HEK293 (cell line): ENCODE data around the gene ADAMTSL3.

ENCODE experiments used
- BCL11B ChIP-seq: fragments of 450-650 bp; formaldehyde crosslinking; IDR thresholded peaks from 2 replicates; pipeline ENCODE4 v1.5.1; 2016; ENCODE audit warnings: low read depth, missing biosample characterization, missing genetic modification characterization
- KLF10 ChIP-seq: fragments of 450-650 bp; IDR thresholded peaks from 2 replicates; pipeline ENCODE4 v1.5.1; 2018; ENCODE audit warnings: missing biosample characterization, mild to moderate bottlenecking, missing genetic modification characterization
- PRDM1 ChIP-seq: fragments of 450-650 bp; formaldehyde crosslinking; IDR thresholded peaks from 2 replicates; pipeline ENCODE4; 2016; ENCODE audit warnings: missing biosample characterization, missing genetic modification characterization
- SCRT1 ChIP-seq: fragments of 450-650 bp; formaldehyde crosslinking; IDR thresholded peaks from 2 replicates; pipeline ENCODE4 v1.5.1; 2016; ENCODE audit warnings: missing biosample characterization, missing genetic modification characterization, borderline replicate concordance
- SP2 ChIP-seq: fragments of 450-650 bp; formaldehyde crosslinking; IDR thresholded peaks from 2 replicates; pipeline ENCODE4 v1.5.1; 2016; ENCODE audit warnings: missing biosample characterization, missing genetic modification characterization
- TCF7L2 ChIP-seq: IDR thresholded peaks from 2 replicates; pipeline ENCODE4 v1.6.1; 2011; ENCODE audit warnings: low read depth, mild to moderate bottlenecking, inconsistent platforms, low read length, moderate library complexity, borderline replicate concordance
- ZBTB17 ChIP-seq: fragments of 450-650 bp; formaldehyde crosslinking; IDR thresholded peaks from 2 replicates; pipeline ENCODE4 v1.5.1; 2016; ENCODE audit warnings: missing biosample characterization, missing genetic modification characterization
- ZBTB7A ChIP-seq: fragments of 450-650 bp; formaldehyde crosslinking; IDR thresholded peaks from 2 replicates; pipeline ENCODE4 v1.5.1; 2016; ENCODE audit warnings: low read depth, missing biosample characterization, missing genetic modification characterization
- ZEB2 ChIP-seq: fragments of 450-650 bp; formaldehyde crosslinking; IDR thresholded peaks from 2 replicates; pipeline ENCODE4 v1.5.1; 2016; ENCODE audit warnings: missing biosample characterization, missing genetic modification characterization
- ZFP41 ChIP-seq: fragments of 450-650 bp; formaldehyde crosslinking; IDR thresholded peaks from 2 replicates; pipeline ENCODE4 v1.5.1; 2016; ENCODE audit warnings: missing biosample characterization, missing genetic modification characterization, borderline replicate concordance
- ZNF133 ChIP-seq: fragments of 450-650 bp; formaldehyde crosslinking; IDR thresholded peaks from 2 replicates; pipeline ENCODE4 v1.5.1; 2016; ENCODE audit warnings: missing biosample characterization, missing genetic modification characterization
- ZNF169 ChIP-seq: fragments of 450-650 bp; formaldehyde crosslinking; IDR thresholded peaks from 2 replicates; pipeline ENCODE4 v1.5.1; 2016; ENCODE audit warnings: missing biosample characterization, missing genetic modification characterization
- ZNF211 ChIP-seq: fragments of 450-650 bp; formaldehyde crosslinking; IDR thresholded peaks from 2 replicates; pipeline ENCODE4 v1.5.1; 2016; ENCODE audit warnings: low read depth, missing biosample characterization, missing genetic modification characterization
- ZNF214 ChIP-seq: fragments of 450-650 bp; formaldehyde crosslinking; IDR thresholded peaks from 2 replicates; pipeline ENCODE4 v1.5.1; 2017; ENCODE audit warnings: missing biosample characterization, mild to moderate bottlenecking, missing genetic modification characterization, borderline replicate concordance
- ZNF341 ChIP-seq: fragments of 450-650 bp; formaldehyde crosslinking; IDR thresholded peaks from 2 replicates; pipeline ENCODE4; 2016; ENCODE audit warnings: low read depth, missing biosample characterization, missing genetic modification characterization
- ZNF416 ChIP-seq: fragments of 450-650 bp; formaldehyde crosslinking; IDR thresholded peaks from 2 replicates; pipeline ENCODE4 v1.5.1; 2016; ENCODE audit warnings: missing biosample characterization, missing genetic modification characterization
- ZNF433 ChIP-seq: fragments of 450-650 bp; formaldehyde crosslinking; IDR thresholded peaks from 2 replicates; pipeline ENCODE4 v1.5.1; 2016; ENCODE audit warnings: missing biosample characterization, missing genetic modification characterization, low read depth
- ZNF473 ChIP-seq: fragments of 450-650 bp; formaldehyde crosslinking; IDR thresholded peaks from 2 replicates; pipeline ENCODE4 v1.5.1; 2017; ENCODE audit warnings: missing biosample characterization, missing genetic modification characterization
- ZNF555 ChIP-seq: fragments of 450-650 bp; formaldehyde crosslinking; conservative IDR thresholded peaks from 2 replicates; pipeline ENCODE4 v1.5.1; 2017; ENCODE audit warnings: missing biosample characterization, mild to moderate bottlenecking, missing genetic modification characterization, inconsistent platforms
- ZNF560 ChIP-seq: fragments of 450-650 bp; formaldehyde crosslinking; IDR thresholded peaks from 2 replicates; pipeline ENCODE4 v1.5.1; 2017; ENCODE audit warnings: missing biosample characterization, missing genetic modification characterization, borderline replicate concordance
- ZNF621 ChIP-seq: fragments of 450-650 bp; formaldehyde crosslinking; IDR thresholded peaks from 2 replicates; pipeline ENCODE4 v1.5.1; 2017; ENCODE audit warnings: missing biosample characterization, missing genetic modification characterization
- ZNF629 ChIP-seq: fragments of 450-650 bp; formaldehyde crosslinking; IDR thresholded peaks from 2 replicates; pipeline ENCODE4 v1.5.1; 2017; ENCODE audit warnings: missing biosample characterization, missing genetic modification characterization
- ZNF658 ChIP-seq: fragments of 450-650 bp; formaldehyde crosslinking; IDR thresholded peaks from 2 replicates; pipeline ENCODE4; 2016; ENCODE audit warnings: missing biosample characterization, missing genetic modification characterization
- ZNF707 ChIP-seq: fragments of 450-650 bp; formaldehyde crosslinking; IDR thresholded peaks from 2 replicates; pipeline ENCODE4 v1.5.1; 2016; ENCODE audit warnings: missing biosample characterization, missing genetic modification characterization
- ZNF830 ChIP-seq: fragments of 450-650 bp; IDR thresholded peaks from 2 replicates; pipeline ENCODE4 v1.5.0; 2018; ENCODE audit warnings: missing biosample characterization, missing genetic modification characterization, low read depth, mild to moderate bottlenecking, moderate library complexity
- ZXDB ChIP-seq: fragments of 450-650 bp; formaldehyde crosslinking; IDR thresholded peaks from 2 replicates; pipeline ENCODE4 v1.5.1; 2016; ENCODE audit warnings: missing biosample characterization, missing genetic modification characterization
- TF ChIP-seq, protein P1 (sequence below): fragments of 450-650 bp; formaldehyde crosslinking; conservative IDR thresholded peaks from 2 replicates; pipeline ENCODE4 v1.5.1; 2016; ENCODE audit warnings: low read depth, missing biosample characterization, missing genetic modification characterization
- TF ChIP-seq, protein P2 (sequence below): fragments of 450-650 bp; formaldehyde crosslinking; IDR thresholded peaks from 2 replicates; pipeline ENCODE4 v1.5.1; 2016; ENCODE audit warnings: missing biosample characterization, missing genetic modification characterization, borderline replicate concordance
- TF ChIP-seq, protein P3 (sequence below): fragments of 450-650 bp; formaldehyde crosslinking; IDR thresholded peaks from 2 replicates; pipeline ENCODE4 v1.5.1; 2017; ENCODE audit warnings: missing biosample characterization, missing genetic modification characterization
- TF ChIP-seq, protein P4 (sequence below): fragments of 450-650 bp; formaldehyde crosslinking; IDR thresholded peaks from 2 replicates; pipeline ENCODE4 v1.5.1; 2016; ENCODE audit warnings: missing biosample characterization, missing genetic modification characterization

Gene ADAMTSL3

DNA sequence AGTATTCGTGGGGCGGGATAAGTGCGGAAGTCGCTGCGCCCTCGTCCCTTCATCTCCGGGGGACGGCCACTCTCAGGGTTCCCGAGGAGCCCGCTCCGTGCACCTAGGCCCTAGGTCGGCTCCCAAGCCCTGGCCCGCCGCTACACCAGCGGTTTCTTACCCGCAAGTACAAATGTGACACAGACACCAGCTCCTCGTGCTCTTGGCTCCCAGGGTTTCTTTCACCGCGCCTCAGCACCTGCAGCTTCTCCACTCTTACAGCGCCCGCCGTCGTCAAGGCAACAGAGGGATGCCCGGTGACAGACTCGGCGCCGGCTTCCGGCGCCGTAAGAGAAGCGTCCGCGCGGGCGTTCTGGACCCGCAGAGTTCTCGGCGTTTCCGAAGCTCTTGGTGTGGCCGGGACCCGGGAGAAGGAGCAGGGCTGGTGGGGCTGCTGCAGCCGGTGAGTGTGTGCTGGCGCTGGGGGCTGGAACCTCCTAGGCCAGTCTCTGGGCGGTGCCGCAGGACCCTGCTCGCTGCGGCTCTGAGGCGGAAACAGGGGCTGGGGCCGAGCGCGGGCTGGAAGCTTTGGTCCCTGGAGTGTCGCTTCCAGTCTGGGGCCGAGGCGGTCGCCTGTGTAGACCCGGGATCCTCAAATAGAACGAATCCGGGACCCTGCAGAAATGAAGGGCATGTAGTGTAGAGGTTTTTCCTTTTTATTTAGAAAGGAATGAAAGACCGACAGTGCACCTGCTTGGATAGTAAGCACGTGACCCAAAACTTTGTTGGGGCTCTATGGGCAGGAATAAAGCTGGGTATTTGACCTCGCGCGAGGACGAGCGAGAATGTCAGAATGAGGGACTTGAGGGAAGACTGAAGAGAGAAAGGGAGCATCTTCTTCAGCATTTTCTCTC, 426.2 kb downstream of the ADAMTSL3 start (continued):
- TF ChIP-seq, protein P1, sequence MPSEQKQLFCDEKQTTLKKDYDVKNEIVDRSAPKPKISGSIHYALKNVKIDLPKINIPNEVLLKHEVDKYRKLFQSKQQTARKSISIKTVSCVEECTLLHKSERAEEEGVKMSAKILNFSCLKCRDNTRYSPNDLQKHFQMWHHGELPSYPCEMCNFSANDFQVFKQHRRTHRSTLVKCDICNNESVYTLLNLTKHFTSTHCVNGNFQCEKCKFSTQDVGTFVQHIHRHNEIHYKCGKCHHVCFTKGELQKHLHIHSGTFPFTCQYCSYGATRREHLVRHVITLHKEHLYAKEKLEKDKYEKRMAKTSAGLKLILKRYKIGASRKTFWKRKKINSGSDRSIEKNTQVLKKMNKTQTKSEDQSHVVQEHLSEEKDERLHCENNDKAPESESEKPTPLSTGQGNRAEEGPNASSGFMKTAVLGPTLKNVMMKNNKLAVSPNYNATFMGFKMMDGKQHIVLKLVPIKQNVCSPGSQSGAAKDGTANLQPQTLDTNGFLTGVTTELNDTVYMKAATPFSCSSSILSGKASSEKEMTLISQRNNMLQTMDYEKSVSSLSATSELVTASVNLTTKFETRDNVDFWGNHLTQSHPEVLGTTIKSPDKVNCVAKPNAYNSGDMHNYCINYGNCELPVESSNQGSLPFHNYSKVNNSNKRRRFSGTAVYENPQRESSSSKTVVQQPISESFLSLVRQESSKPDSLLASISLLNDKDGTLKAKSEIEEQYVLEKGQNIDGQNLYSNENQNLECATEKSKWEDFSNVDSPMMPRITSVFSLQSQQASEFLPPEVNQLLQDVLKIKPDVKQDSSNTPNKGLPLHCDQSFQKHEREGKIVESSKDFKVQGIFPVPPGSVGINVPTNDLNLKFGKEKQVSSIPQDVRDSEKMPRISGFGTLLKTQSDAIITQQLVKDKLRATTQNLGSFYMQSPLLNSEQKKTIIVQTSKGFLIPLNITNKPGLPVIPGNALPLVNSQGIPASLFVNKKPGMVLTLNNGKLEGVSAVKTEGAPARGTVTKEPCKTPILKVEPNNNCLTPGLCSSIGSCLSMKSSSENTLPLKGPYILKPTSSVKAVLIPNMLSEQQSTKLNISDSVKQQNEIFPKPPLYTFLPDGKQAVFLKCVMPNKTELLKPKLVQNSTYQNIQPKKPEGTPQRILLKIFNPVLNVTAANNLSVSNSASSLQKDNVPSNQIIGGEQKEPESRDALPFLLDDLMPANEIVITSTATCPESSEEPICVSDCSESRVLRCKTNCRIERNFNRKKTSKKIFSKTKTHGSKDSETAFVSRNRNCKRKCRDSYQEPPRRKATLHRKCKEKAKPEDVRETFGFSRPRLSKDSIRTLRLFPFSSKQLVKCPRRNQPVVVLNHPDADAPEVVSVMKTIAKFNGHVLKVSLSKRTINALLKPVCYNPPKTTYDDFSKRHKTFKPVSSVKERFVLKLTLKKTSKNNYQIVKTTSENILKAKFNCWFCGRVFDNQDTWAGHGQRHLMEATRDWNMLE (tag by site-specific recombination) = no peak
- TF ChIP-seq ZNF169 (tag by site-specific recombination) = no peak
- no peak for TF ChIP-seq ZNF560 (tag by site-specific recombination)
- TF ChIP-seq BCL11B (tag by site-specific recombination) = no peak
- no peak for TF ChIP-seq ZNF133 (tag by site-specific recombination)
- TF ChIP-seq ZNF830 (tag by site-specific recombination) = no peak
- no peak for TF ChIP-seq ZNF473 (tag by site-specific recombination)
- no peak for TF ChIP-seq TCF7L2
- TF ChIP-seq ZEB2 (tag by site-specific recombination) = no peak
- peak; percentile 52 for TF ChIP-seq SP2
- no peak for TF ChIP-seq ZNF658 (tag by site-specific recombination)
- TF ChIP-seq ZNF416 (tag by site-specific recombination) = no peak
- TF ChIP-seq, protein P2, sequence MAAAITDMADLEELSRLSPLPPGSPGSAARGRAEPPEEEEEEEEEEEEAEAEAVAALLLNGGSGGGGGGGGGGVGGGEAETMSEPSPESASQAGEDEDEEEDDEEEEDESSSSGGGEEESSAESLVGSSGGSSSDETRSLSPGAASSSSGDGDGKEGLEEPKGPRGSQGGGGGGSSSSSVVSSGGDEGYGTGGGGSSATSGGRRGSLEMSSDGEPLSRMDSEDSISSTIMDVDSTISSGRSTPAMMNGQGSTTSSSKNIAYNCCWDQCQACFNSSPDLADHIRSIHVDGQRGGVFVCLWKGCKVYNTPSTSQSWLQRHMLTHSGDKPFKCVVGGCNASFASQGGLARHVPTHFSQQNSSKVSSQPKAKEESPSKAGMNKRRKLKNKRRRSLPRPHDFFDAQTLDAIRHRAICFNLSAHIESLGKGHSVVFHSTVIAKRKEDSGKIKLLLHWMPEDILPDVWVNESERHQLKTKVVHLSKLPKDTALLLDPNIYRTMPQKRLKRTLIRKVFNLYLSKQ = no peak
- no peak for TF ChIP-seq ZFP41 (tag by site-specific recombination)
- TF ChIP-seq, protein P3, sequence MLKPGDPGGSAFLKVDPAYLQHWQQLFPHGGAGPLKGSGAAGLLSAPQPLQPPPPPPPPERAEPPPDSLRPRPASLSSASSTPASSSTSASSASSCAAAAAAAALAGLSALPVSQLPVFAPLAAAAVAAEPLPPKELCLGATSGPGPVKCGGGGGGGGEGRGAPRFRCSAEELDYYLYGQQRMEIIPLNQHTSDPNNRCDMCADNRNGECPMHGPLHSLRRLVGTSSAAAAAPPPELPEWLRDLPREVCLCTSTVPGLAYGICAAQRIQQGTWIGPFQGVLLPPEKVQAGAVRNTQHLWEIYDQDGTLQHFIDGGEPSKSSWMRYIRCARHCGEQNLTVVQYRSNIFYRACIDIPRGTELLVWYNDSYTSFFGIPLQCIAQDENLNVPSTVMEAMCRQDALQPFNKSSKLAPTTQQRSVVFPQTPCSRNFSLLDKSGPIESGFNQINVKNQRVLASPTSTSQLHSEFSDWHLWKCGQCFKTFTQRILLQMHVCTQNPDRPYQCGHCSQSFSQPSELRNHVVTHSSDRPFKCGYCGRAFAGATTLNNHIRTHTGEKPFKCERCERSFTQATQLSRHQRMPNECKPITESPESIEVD = no peak
- peak; percentile 65 for TF ChIP-seq ZXDB (tag by site-specific recombination)
- TF ChIP-seq ZNF555 (tag by site-specific recombination) = no peak
- TF ChIP-seq ZNF621 (tag by site-specific recombination) = no peak
- no peak for TF ChIP-seq ZBTB7A (tag by site-specific recombination)
- TF ChIP-seq ZNF341 (tag by site-specific recombination) = no peak
- no peak for TF ChIP-seq ZNF214
- no peak for TF ChIP-seq ZNF629 (tag by site-specific recombination)
- TF ChIP-seq PRDM1 (tag by site-specific recombination) = no peak
- no peak for TF ChIP-seq ZNF211
- TF ChIP-seq ZBTB17 (tag by site-specific recombination) = no peak
- no peak for TF ChIP-seq SCRT1 (tag by site-specific recombination)
- TF ChIP-seq, protein P4, sequence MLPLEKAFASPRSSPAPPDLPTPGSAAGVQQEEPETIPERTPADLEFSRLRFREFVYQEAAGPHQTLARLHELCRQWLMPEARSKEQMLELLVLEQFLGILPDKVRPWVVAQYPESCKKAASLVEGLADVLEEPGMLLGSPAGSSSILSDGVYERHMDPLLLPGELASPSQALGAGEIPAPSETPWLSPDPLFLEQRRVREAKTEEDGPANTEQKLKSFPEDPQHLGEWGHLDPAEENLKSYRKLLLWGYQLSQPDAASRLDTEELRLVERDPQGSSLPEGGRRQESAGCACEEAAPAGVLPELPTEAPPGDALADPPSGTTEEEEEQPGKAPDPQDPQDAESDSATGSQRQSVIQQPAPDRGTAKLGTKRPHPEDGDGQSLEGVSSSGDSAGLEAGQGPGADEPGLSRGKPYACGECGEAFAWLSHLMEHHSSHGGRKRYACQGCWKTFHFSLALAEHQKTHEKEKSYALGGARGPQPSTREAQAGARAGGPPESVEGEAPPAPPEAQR (tag by site-specific recombination) = no peak
- no peak for TF ChIP-seq KLF10 (tag by site-specific recombination)
- TF ChIP-seq ZNF433 (tag by site-specific recombination) = no peak
- no peak for TF ChIP-seq ZNF707 (tag by site-specific recombination)
